Fibroblast of skin of right quadriceps (primary cell): ENCODE data around the gene PTPRG.
"Not testable (repeated sequence)": the region's sequence is repeated elsewhere in the genome, so short reads cannot be mapped to it uniquely, and the experiment has no call there.

ENCODE experiments used
- DNase-seq: peaks from one replicate; pipeline ENCODE4 v3.0.0-alpha.2; 2013

The PTPRG gene

DNA sequence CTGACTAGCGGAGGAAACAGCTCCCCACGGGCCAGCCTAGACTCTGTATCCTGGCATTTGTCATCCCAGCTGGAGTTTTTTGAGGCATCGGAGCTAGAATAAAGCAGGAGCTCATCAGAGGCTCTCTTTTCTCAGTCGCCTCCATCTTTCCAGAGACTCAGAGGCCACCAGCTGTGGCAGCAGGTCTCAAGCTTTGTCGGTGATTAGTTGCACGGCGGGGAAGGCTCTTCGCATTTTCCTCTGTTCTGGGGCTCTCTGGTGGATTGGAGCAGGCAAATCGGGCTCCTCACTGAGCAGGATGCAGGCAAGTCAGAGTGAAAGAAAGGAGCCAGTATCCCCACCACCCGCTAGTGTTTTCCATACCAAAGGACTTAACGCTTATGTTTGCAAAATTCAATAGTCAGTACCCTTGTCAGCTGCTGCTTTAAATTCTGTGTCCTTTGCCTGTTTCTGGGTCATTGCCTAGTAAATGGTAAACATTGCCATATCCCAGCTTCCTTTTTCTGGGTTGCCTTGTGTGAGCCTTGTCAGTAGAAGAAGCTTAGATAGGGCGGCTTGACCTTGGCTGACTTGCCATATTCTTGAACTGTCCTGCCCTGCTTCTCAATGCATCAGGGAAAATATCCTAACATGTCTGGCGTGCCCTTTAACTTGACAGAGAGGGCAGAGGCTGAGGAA is 127.1 kb downstream of the PTPRG start:
- DNase-seq: no peak

DNA sequence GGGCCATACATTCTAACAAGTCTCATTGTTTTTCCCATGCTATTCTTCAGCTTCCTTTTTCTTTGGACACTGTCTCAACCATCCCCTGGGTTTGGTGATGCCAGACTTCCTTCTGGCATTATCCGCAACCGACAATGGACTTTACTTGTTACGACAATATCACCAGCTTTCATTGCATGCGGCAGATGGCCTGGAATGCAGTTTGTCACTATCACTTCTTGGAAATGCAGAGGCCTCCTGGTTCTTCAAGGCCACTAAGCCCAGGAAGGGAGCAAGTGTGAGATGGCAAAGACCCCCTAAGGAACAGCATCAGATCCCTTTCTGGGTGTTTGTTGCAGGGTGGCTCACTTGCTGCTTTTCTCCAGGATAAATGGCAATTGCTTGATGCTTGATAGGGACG is 128.6 kb downstream of the PTPRG start:
- DNase-seq: no peak

DNA sequence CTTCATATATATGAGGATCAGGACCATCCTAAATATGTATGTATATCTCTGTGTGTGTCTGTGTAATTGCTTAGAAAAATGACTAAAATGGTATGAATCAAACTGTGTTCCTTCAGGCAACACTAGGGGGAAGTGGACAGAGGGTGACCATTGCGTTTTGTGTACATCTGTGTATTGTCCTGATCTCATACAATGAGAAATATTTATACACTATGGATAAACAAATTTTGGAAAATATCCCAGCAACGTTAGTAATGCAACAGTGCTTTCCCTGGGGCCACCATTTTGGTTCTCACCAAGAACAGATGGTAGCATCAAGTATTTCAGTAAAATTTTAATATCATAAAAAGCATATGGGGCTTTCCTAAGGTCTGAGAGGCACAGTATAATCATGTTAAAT is 130.1 kb downstream of the PTPRG start:
- no peak for DNase-seq

GRCh38 chr3:61697301-61697700 is 135.9 kb downstream of the PTPRG start:
- DNase-seq: no peak

DNA sequence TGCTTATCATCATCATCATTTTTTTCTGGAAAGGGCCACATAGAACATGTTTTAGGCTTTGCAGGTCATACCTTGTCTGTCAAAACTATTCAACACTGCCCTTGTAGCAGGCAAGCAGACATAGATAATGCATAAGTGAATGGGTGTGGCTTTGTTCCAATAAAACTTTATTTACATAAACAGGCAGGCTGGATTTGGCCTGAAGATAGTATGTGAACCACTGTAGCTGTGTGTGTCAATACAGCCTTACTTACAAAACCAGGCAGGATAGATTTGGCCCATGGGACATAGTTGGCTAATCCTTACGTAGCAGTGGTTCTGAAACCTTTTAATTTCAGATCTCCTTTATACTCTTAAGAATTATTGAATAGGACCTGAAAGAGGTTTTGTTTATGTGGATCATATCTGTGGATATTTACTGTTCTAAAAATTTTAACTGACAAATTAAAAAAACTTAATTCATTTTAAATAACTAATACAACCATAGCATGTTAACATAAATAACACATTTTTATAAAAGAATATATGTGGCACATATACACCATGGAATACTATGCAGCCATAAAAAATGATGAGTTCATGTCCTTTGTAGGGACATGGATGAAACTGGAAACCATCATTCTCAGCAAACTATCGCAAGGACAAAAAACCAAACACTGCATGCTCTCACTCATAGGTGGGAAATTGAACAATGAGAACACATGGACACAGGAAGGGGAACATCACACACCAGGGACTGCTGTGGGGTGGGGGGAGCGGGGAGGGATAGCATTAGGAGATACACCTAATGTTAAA is 137.1 kb downstream of the PTPRG start:
- not testable (repeated sequence) for DNase-seq

GRCh38 chr3:61699622-61700021 is 138.3 kb downstream of the PTPRG start:
- no peak for DNase-seq

DNA sequence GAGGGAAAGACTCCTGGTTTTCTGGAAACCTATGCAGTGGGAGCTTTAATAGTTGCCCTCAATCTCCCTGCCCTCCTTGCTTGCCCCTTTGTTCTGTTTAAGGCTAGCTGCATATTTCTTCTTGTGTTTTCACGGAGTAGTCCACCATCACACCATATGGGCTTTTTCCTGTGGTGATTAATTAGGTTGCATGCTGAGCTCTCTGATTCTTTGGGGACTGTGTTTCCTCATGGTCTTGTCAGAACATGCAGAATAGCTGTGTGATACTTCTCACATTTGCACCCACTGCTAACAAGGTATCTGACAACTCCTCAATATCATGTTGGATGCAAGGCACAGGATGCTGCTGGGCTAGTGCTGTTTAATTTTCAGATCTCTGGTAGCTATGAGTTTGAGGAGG is 139.6 kb downstream of the PTPRG start:
- no peak for DNase-seq

GRCh38 chr3:61702453-61702852 is 141.1 kb downstream of the PTPRG start:
- DNase-seq: no peak

GRCh38 chr3:61704807-61705206 is 143.4 kb downstream of the PTPRG start:
- DNase-seq: no peak

- DNase-seq: no peak
Measured at GRCh38 chr3:61707492-61707891, 146.1 kb downstream of the PTPRG start.

DNA sequence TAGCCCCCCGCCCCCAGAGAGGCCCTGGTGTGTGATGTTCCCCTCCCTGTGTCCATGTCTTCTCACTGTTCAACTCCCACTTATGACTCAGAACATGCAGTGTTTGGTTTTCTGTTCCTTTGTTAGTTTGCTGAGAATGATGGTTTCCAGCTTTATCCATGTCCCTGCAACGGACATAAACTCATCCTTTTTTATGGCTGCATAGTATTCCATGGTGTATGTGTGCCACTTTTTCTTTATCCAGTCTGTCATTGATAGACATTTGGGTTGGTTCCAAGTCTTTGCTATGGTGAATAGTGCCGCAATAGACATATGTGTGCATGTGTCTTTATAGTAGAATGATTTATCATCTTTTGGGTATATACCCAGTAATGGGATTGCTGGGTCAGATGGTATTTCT is 149.5 kb downstream of the PTPRG start:
- not testable (repeated sequence) for DNase-seq

DNA sequence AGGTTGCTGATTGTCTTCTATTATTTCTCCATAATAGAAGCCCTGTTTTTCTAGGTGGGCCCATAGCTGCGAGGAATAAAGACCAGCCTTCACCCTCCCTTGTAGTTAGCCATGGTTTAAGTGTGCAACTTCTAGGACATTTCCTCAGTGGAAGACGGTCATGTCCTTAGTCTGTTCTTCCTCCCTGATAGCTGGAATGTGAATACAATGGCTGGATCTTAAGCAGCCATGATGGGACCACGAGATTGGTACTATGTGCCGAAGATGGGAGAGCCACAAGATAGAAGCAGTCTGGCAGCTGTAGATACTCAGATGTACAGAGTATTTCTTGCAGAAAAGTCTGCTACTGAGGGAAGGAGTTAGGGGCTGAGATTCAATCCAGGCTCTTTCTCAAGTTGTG is 152.9 kb downstream of the PTPRG start:
- DNase-seq: no peak

- DNase-seq: no peak
Measured at GRCh38 chr3:61715886-61716527, 154.6 kb downstream of the PTPRG start.

- DNase-seq: not testable (repeated sequence)
Measured at GRCh38 chr3:61716693-61717092, 155.3 kb downstream of the PTPRG start.

GRCh38 chr3:61718565-61718964 is 157.2 kb downstream of the PTPRG start:
- DNase-seq: no peak

- DNase-seq: no peak
Measured at GRCh38 chr3:61719278-61719977, 158.1 kb downstream of the PTPRG start.

GRCh38 chr3:61723038-61723437 is 161.7 kb downstream of the PTPRG start:
- DNase-seq: no peak

DNA sequence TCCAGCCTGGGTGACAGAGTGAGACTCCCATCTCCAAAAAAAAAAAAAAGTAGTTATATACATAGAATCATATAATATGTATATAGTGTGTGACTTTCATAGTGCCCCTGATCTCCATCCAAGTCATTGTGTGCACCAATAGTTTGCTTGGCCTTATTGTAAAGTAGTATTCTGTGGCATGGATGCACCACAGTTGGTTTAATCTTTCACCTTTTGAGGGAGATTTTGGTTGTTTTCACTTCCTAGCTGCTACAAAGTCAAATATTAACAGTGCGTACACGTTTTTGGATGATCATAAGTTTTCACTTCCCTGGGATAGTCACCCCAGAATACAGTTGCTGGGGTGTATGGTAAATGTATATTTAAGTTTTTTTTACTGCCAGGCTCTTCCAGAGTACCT is 162.8 kb downstream of the PTPRG start:
- DNase-seq: no peak

- DNase-seq: no peak
Measured at GRCh38 chr3:61724801-61725200, 163.4 kb downstream of the PTPRG start.

GRCh38 chr3:61725851-61726333 is 164.5 kb downstream of the PTPRG start:
- peak; percentile 64 for DNase-seq

DNA sequence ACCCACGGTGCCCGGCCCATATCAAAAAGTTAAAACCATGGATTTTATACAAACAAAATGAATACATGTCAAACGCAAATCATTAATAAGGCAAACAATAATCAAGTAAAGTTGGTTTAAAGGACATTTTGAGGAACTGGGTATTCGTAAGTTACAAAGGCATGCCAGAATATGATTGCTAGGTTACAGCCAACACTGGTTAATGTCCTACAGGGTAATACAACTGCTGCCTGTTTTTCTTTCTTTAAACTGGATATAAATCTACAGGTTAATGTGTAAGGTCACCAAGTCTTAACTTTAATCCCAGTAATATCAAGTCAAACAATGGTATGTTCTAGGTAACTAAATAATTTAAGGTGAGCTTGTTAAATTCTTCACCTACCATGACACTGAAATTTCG is 166.1 kb downstream of the PTPRG start:
- DNase-seq: no peak

DNA sequence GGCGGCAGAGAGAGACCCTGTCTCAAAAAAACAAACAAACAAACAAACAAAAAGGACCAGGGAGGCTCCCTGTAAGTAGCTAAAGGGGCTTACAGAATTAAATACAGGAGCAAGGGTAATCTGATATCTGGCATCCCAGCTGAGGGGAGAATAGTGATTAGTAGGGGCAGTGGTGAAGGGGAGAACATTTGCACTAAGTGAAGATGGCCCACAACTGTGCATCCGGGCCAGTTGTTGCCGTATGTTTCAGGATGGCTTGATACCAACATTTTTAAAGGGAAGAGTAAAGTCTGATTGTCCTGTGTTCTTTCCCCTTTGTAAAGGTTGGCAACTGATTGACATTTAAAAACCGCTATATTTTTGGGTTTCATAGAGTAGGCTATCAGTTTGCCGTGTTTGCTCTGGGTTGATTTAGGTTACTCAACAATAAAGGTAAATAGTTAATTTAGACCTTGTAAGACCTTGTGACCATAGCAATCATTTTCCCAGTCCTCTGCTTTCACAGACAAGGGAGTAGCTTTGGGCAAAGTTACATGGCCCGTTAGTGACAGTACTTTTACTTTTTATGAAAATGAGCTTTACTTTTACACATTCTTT is 167.8 kb downstream of the PTPRG start:
- no peak for DNase-seq

DNA sequence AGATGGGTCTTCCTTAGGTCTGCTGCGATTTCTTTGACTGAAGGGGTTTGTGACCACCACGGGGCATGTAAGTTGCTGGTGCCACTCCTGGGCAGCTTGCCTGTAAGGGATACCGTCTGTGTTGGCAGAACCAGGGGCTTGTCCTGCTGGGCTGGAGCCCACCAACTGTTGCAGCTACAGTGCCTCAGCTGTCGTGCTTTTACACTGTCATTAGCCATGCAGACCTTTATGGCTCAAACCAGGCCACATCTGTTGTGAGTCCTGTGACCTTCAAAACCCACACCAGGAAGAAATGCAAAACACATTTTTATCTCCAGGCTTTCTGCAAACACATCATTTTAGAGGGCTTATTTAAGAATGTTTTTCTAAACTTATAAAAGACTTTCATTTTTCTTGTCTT is 168.7 kb downstream of the PTPRG start:
- DNase-seq: no peak
